Neuron (in vitro differentiated cells): ENCODE data around the gene FMN1.

Experiments used
- H2AFZ ChIP-seq: one replicate; pipeline ENCODE4 v1.6.1; 2013; ENCODE audit warnings: low read depth, mild to moderate bottlenecking, inconsistent platforms, low read length, moderate library complexity
- H3K27me3 ChIP-seq: one replicate; pipeline ENCODE4 v1.6.1; 2013; ENCODE audit warnings: low read length; ENCODE audit not compliant: insufficient read depth
- H3K36me3 ChIP-seq: one replicate; pipeline ENCODE4 v1.6.1; 2013; ENCODE audit warnings: low read length; ENCODE audit not compliant: insufficient read depth
- H3K4me1 ChIP-seq: one replicate; pipeline ENCODE4 v1.6.1; 2013; ENCODE audit warnings: low read length; ENCODE audit not compliant: insufficient read depth
- H3K4me3 ChIP-seq: 2 replicates; pipeline ENCODE4 v1.5.1; 2013; ENCODE audit warnings: mild to moderate bottlenecking, low read length, moderate library complexity
- H3K9me3 ChIP-seq: one replicate; pipeline ENCODE4 v1.6.1; 2013; ENCODE audit warnings: low read length

Gene FMN1

DNA sequence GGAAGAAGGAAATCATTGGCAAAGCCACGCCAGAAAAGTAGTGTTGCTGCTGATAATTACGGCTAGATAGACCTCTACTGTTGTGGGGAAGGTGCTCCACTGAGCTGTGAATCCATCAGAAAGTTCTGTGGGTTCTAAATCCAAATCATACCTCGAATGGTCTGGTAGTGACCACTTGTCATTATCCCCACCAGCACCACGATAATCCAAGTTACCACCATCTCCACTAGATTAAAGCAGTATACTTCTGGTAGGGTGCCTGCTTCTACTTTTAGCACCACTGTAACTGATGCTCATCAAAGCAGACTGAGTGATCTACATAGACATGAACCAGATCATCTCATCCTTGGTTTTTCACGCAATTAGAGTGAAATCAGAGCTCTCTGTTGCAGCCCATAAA lies 185.5 kb downstream of the FMN1 start:
- H3K36me3 ChIP-seq = no peaks in the 10 kb centered on the region
- no peaks in the 10 kb centered on the region for H3K9me3 ChIP-seq
- no peak overlapping the region for H3K4me3 ChIP-seq
- no peaks in the 10 kb centered on the region for H3K27me3 ChIP-seq
- H2AFZ ChIP-seq = no peak overlapping the region
- peaks cover 27% of the 10 kb centered on the region for H3K4me1 ChIP-seq

DNA sequence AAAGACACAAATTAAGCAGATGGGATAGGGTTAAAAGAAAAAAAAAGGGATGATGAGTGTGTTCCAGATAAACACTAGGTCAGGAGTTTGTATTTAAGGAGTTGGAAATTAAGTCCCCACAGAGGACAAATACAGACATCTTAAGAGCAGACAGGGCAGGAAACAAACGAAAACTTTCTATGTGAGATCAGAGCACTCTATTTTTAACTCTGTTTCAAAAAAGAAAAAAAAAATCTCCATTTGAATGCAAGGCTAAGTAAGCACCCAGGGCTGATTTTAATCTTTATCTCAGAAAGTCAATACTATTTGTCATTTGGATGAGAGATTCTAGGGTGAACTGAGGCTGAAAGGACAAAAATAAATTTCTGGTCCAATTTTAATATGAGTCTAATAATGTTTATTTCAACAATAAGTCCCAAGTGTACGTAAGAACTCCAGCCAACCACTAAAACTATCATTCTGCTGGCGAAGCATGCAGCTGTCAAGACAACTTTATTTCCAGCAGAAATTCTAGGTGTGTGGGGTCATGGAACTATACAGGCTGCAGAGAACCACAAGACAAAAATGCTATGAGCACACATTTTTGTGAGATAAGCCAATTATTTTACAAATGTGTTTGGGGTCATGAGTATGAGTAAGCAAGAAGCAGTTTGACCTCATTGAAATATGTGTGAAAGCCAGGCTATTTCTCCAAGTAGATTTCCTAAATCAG lies 186.1 kb downstream of the FMN1 start:
- no peaks in the 10 kb centered on the region for H3K9me3 ChIP-seq
- no peaks in the 10 kb centered on the region for H3K27me3 ChIP-seq
- H2AFZ ChIP-seq = peak overlapping the region; percentile 54
- H3K4me1 ChIP-seq = peaks cover 27% of the 10 kb centered on the region
- H3K36me3 ChIP-seq = no peaks in the 10 kb centered on the region
- no peak overlapping the region for H3K4me3 ChIP-seq

DNA sequence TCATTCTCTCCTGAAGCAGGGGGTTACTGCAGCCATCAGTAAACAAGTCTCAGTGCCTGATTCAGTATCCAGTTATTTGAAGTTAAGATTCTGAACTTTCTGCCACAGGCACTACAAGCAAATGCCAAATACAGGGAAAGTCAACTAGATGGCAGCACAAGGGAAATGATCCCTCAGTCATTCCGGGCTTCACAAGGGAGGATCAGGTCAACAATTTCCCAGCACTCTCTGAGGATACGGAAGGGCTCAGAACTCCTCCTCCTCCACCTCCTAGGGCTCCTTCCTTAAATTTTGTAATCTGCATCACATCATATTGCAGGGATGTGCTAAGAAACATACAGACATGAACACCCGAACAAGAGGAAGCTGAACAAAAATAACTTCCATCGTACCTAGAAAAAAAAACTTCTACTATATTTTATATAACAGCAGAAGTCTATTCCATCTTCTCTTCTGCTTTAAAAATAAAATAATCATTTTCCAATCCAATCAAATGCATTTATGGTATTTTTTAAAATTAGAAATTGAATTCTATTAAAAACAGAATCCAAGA lies 187.1 kb downstream of the FMN1 start:
- Histone ChIP-seq H3K36me3 (no peaks in the 10 kb centered on the region), H2AFZ (no peak overlapping the region), H3K27me3 (no peaks in the 10 kb centered on the region), H3K9me3 (no peaks in the 10 kb centered on the region), H3K4me3 (no peak overlapping the region), H3K4me1 (peaks cover 27% of the 10 kb centered on the region)

- Histone ChIP-seq H3K36me3 (no peaks in the 10 kb centered on the region), H2AFZ (no peak overlapping the region), H3K9me3 (no peaks in the 10 kb centered on the region), H3K4me1 (peaks cover 27% of the 10 kb centered on the region), H3K4me3 (no peak overlapping the region), H3K27me3 (no peaks in the 10 kb centered on the region)
Observed at GRCh38 chr15:33005582-33005981, 188.9 kb downstream of the FMN1 start.

- H2AFZ ChIP-seq = no peak overlapping the region
- no peaks in the 10 kb centered on the region for H3K36me3 ChIP-seq
- H3K27me3 ChIP-seq = no peaks in the 10 kb centered on the region
- H3K4me3 ChIP-seq = no peak overlapping the region
- H3K4me1 ChIP-seq = peaks cover 15% of the 10 kb centered on the region
- no peaks in the 10 kb centered on the region for H3K9me3 ChIP-seq
Observed at GRCh38 chr15:33001926-33002325, 192.6 kb downstream of the FMN1 start.

DNA sequence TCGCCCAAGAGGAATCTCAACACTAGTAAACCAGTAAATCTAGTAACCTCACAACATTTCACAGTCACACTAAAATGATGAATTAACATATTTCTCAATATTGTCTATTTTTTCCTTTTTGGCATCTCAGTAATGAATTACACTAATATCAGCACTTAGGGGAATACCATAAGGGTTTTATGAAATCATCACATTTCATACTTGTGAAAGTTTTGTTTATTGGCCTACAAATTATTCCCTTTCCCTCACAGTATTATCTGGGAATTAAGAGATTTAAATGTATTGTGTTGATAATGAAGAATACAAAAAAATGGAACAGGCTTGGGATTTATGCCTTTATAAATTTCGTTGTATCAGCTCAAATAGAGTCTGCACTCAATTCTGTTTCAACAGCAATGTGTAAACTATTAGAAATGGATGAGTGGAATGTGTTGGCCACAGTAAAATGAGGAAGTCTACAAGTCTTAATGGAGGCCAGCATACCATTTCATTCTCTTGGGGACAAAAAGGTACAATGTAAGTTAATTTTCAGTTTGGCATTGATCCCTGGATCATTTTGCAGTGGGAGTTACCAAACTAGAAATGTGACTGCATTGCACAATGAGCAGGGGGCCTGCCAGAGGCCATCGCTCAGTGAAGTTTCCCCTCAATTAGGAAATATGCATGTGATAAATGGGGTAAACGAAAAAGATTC lies 195.4 kb downstream of the FMN1 start:
- Histone ChIP-seq H3K36me3 (no peaks in the 10 kb centered on the region), H3K9me3 (no peaks in the 10 kb centered on the region), H3K4me1 (peaks cover 5% of the 10 kb centered on the region), H2AFZ (no peak overlapping the region), H3K4me3 (no peak overlapping the region), H3K27me3 (no peaks in the 10 kb centered on the region)

DNA sequence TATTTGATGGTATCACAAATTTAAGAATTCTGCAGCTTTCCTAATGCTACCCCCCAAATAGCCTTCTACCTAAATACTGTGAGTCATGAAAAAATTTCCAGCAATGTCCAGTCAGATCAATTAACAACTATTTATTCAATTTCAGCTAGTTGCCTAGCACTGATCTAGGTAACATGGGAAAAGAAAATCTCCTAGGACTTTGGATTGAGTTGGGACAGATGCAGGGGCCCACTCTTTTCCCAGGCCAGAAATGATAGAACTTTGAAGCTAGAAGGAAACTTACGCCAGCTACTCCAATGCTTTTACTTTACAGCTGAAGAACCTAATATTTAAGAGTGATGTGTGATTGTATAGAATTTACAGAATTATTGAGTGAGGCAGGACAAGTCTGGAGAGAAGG lies 196.3 kb downstream of the FMN1 start:
- H3K9me3 ChIP-seq = no peaks in the 10 kb centered on the region
- H3K4me1 ChIP-seq = peaks cover 6% of the 10 kb centered on the region
- H3K27me3 ChIP-seq = no peaks in the 10 kb centered on the region
- H3K4me3 ChIP-seq = no peak overlapping the region
- H3K36me3 ChIP-seq = no peaks in the 10 kb centered on the region
- no peak overlapping the region for H2AFZ ChIP-seq

- H3K36me3 ChIP-seq = no peaks in the 10 kb centered on the region
- no peak overlapping the region for H3K4me3 ChIP-seq
- H3K4me1 ChIP-seq = peaks cover 15% of the 10 kb centered on the region
- H3K9me3 ChIP-seq = no peaks in the 10 kb centered on the region
- no peak overlapping the region for H2AFZ ChIP-seq
- no peaks in the 10 kb centered on the region for H3K27me3 ChIP-seq
Observed at GRCh38 chr15:32994810-32995424, 199.6 kb downstream of the FMN1 start.

DNA sequence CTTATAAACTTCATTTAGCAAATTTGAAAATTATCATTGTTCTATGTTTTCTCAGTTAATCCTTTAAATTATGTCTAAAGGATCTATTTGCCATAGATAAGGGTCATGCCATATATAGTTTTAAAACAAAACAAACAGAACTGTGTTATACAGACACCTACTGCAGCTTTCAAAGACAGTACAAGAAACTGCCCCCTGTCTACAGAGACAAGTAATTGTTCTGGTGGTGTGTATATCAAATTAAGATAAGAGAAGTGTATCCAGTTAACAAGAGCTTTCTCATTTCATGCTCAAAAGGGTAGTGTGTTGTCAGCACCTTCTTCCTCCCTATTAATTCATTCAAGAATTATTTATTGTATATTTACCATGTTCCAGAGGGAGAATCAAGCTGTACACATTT lies 201.2 kb downstream of the FMN1 start:
- Histone ChIP-seq H2AFZ (no peak overlapping the region), H3K9me3 (no peaks in the 10 kb centered on the region), H3K36me3 (no peaks in the 10 kb centered on the region), H3K4me3 (no peak overlapping the region), H3K4me1 (peaks cover 15% of the 10 kb centered on the region), H3K27me3 (no peaks in the 10 kb centered on the region)

DNA sequence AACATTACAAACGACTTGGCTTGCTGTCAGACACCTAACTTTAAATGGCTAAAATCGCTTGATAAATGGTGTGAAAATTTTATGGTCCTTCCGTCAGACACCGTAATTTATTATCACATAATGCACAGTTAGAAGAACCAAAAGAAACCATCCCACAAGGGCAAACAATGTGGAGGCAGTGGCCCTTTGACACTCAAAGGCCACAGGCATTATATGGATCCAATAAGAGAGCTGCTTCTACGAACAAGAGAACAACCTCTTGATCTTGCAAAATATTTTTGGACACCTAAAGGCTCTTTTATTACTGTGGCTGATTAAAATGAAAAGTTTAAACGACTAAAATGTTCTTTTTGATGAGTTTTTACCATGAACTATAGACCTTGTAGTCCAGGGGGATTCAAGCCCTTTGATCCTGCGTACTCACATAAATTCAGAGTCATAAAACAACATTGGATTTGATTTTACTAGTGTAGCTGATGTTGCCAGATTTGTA lies 202.8 kb downstream of the FMN1 start:
- Histone ChIP-seq H3K4me1 (peaks cover 9% of the 10 kb centered on the region), H3K9me3 (no peaks in the 10 kb centered on the region), H3K36me3 (no peaks in the 10 kb centered on the region), H3K4me3 (no peak overlapping the region), H3K27me3 (no peaks in the 10 kb centered on the region), H2AFZ (no peak overlapping the region)

DNA sequence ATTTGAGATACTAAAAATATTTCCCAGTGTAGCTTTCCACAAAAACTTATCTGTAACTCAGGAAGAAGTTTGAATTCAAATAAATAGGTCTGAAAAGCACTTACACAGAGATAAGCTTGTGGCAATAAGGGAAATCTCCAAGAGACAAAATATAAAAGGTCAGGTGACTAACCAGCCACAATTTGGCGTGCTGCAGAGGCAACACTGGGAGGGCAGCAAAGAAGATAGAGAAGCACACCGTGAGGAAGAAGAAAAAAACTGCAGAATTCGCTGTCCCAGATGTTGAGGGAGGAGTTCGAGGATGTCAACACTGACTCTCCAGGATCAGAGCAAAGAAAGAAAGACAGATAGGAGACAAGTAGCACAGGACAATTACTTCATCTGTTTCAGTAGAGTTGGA lies 204.4 kb downstream of the FMN1 start:
- H3K9me3 ChIP-seq = no peaks in the 10 kb centered on the region
- H2AFZ ChIP-seq = no peak overlapping the region
- peaks cover 9% of the 10 kb centered on the region for H3K4me1 ChIP-seq
- H3K4me3 ChIP-seq = no peak overlapping the region
- no peaks in the 10 kb centered on the region for H3K36me3 ChIP-seq
- H3K27me3 ChIP-seq = no peaks in the 10 kb centered on the region

- peaks cover 3% of the 10 kb centered on the region for H3K4me1 ChIP-seq
- no peak overlapping the region for H2AFZ ChIP-seq
- no peak overlapping the region for H3K4me3 ChIP-seq
- no peaks in the 10 kb centered on the region for H3K27me3 ChIP-seq
- no peaks in the 10 kb centered on the region for H3K36me3 ChIP-seq
- H3K9me3 ChIP-seq = no peaks in the 10 kb centered on the region
Observed at GRCh38 chr15:32987067-32987466, 207.4 kb downstream of the FMN1 start.

DNA sequence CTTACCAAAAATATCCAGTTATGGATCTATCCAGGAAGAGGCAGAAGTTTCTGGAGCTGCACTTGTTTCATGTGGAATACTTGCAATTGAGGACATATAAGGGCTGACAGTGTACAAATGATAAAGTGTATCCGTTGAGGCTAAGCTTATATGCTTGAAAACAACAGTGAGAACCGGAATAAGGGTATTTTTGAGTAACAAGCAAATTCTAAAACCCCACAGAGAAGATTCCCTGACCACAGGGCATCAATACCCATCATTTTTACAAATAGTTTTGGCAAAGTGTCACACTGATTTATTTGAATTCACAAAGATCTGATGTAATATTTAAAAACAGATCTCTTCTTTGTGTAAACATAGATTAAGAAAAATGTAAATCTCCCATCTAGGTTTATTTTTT lies 208.4 kb downstream of the FMN1 start:
- H3K4me1 ChIP-seq = no peaks in the 10 kb centered on the region
- H3K9me3 ChIP-seq = no peaks in the 10 kb centered on the region
- H3K27me3 ChIP-seq = no peaks in the 10 kb centered on the region
- no peak overlapping the region for H2AFZ ChIP-seq
- H3K36me3 ChIP-seq = no peaks in the 10 kb centered on the region
- no peak overlapping the region for H3K4me3 ChIP-seq
